GM18505 (cell line): ENCODE data around the gene LAPTM5.
A peak's percentile ranks its signal among the peaks of the same experiment; 100 is the strongest.

Source experiments
- ATAC-seq: cut with Tn5 transposase; IDR thresholded peaks from one replicate; pipeline ENCODE4 v1.9.1; 2021; ENCODE audit not compliant: unreplicated experiment
- POLR2A ChIP-seq: IDR thresholded peaks from 4 replicates; pipeline ENCODE4 v1.6.1; 2011; ENCODE audit warnings: borderline replicate concordance; ENCODE audit not compliant: insufficient read depth, insufficient read length; ENCODE audit errors: extremely low read depth

LAPTM5 gene

GRCh38 chr1:30762930-30763650, 5.5 kb upstream of the LAPTM5 start:
- peak; percentile 1 for TF ChIP-seq POLR2A
- no peak for ATAC-seq

GRCh38 chr1:30762152-30762929, 4.8 kb upstream of the LAPTM5 start:
- TF ChIP-seq POLR2A: no peak
- ATAC-seq: no peak

- TF ChIP-seq POLR2A: no peak
- no peak for ATAC-seq
Measured at GRCh38 chr1:30761381-30762151, 4.0 kb upstream of the LAPTM5 start.

GRCh38 chr1:30760596-30761324, 3.2 kb upstream of the LAPTM5 start:
- no peak for TF ChIP-seq POLR2A
- ATAC-seq: no peak

GRCh38 chr1:30759718-30760281, 2.2 kb upstream of the LAPTM5 start:
- no peak for ATAC-seq
- TF ChIP-seq POLR2A: peak; percentile 57

GRCh38 chr1:30758785-30759380, 1.3 kb upstream of the LAPTM5 start:
- no peak for ATAC-seq
- TF ChIP-seq POLR2A: peak; percentile 33

- ATAC-seq: no peak
- no peak for TF ChIP-seq POLR2A
Measured at GRCh38 chr1:30758121-30758688, 631 bp upstream of the LAPTM5 start.

GRCh38 chr1:30756545-30757351, 826 bp downstream of the LAPTM5 start:
- no peak for ATAC-seq
- peak; percentile 72 for TF ChIP-seq POLR2A

GRCh38 chr1:30756206-30756544, 1.4 kb downstream of the LAPTM5 start:
- TF ChIP-seq POLR2A: no peak
- no peak for ATAC-seq

GRCh38 chr1:30755746-30756145, 1.8 kb downstream of the LAPTM5 start:
- ATAC-seq: no peak
- TF ChIP-seq POLR2A: no peak

GRCh38 chr1:30755334-30755733, 2.2 kb downstream of the LAPTM5 start:
- TF ChIP-seq POLR2A: no peak
- no peak for ATAC-seq
